Activated T-cell treated with anti-CD3 and anti-CD28 coated beads for 24 hours (primary cell): Measurements from ENCODE around the gene RAPH1.

Source experiments
- DNase-seq: peaks from one replicate; pipeline ENCODE4 v3.0.0-alpha.2; 2020; ENCODE audit warnings: low read depth

RAPH1 gene, protein sequence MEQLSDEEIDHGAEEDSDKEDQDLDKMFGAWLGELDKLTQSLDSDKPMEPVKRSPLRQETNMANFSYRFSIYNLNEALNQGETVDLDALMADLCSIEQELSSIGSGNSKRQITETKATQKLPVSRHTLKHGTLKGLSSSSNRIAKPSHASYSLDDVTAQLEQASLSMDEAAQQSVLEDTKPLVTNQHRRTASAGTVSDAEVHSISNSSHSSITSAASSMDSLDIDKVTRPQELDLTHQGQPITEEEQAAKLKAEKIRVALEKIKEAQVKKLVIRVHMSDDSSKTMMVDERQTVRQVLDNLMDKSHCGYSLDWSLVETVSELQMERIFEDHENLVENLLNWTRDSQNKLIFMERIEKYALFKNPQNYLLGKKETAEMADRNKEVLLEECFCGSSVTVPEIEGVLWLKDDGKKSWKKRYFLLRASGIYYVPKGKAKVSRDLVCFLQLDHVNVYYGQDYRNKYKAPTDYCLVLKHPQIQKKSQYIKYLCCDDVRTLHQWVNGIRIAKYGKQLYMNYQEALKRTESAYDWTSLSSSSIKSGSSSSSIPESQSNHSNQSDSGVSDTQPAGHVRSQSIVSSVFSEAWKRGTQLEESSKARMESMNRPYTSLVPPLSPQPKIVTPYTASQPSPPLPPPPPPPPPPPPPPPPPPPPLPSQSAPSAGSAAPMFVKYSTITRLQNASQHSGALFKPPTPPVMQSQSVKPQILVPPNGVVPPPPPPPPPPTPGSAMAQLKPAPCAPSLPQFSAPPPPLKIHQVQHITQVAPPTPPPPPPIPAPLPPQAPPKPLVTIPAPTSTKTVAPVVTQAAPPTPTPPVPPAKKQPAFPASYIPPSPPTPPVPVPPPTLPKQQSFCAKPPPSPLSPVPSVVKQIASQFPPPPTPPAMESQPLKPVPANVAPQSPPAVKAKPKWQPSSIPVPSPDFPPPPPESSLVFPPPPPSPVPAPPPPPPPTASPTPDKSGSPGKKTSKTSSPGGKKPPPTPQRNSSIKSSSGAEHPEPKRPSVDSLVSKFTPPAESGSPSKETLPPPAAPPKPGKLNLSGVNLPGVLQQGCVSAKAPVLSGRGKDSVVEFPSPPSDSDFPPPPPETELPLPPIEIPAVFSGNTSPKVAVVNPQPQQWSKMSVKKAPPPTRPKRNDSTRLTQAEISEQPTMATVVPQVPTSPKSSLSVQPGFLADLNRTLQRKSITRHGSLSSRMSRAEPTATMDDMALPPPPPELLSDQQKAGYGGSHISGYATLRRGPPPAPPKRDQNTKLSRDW

DNA sequence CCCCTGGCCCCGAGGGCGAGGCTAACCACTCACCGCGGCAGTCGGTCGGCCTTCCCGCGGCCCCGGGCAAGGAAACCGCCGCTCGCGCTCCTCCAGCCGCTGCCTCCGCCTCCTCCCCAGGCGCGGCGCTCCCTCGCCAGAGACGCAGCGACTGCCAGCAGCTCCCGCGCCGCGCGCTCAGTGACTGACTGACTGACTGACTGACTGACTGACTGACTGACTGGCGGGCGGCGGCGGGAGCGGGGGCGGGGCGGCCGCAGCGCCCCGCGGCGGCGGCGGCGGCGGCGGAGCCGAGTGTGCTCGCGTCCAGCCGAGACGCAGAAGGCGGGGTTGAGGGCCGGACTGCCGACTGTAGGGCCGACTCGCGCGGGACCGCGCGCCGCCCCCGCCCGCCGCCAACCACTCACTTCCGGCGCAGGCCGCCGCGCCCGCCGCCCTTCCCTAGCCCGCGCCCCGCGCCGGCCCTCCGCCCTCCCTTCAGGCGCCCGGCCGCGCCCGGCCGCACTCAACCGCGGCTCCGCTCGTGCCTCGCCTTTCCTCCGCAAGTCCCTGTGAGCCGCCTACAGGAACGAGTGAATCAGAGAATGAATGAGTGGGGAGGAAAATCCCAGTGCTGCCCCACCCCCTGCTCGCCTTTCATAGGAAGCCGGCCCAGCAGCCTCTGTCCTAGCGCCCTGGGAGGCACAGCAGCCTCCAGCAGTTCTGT, at the start of gene RAPH1:
TSS of gene RAPH1 (minus strand) at position 224 of the 706 bp plus-strand sequence. CDS start 39,948 bp downstream, outside the sequence.
- DNase-seq: peak; percentile 49

DNA sequence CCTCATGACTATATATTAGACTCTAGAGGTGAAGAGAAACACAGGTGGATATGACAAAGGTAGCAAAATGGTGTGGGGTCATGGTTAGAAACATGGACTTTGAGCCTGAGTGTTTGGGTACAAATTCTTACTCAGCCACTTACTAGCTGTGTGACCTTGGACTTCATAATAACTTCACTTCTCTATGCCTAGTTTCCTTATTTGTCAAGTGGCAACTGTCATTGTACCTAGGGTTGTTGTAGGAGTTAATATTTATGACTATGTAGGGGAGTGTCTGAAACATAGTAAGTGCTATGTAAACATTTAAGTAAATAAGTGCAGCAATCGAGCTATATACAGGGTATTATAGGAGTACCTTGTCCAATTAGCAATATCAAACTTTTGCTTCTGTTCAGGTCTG, 49.7 kb upstream of the RAPH1 start:
- DNase-seq: no peak

DNA sequence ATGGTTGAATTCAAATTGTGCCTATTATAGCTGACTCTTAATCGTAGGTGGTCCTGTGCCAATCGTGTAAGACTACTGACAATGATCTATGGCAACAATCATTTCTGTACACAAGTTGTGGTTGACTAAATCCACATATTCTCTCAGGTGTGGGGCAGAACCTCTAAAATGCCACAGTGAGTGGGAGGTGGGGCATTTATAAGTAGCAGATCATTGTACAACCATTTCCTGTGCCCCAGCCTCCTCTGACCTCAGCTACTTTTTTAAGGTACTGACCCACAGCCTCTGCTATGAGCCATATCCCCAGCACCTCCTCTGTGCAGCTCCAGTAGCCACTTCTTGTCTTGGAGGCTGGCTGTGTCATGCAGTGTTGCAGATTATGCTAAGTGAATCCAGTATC, 48.6 kb upstream of the RAPH1 start:
- DNase-seq: peak; percentile 4

DNA sequence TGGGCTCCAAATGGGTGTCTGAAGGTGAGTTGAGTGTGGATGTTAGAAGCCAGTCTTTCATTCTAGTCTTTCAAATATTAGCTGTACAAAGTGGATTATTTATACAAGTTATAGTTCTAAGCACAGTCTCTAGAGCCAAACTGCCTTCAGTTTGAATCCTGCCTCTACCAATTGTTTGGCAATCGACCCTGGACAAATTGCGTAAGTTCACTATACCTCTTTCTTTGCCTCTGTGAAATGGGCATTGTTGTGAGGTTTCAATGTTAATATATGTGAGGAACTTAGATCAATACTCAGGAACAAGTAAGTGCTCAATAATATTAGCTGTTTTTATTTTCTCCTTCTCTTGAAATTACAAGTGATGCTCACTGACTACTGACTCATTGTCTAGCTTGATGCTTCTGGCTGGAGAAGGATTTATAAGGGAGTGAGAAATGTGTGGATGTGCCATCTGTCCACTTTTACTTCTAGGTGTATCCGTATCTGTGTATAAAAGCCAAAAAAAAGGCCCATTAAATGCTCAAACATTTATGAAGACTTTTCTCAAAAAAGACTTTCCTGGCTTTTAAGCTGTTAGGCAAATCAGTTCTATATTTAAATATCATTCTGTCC, 48.1 kb upstream of the RAPH1 start:
- no peak for DNase-seq

GRCh38 chr2:203582468-203582867, 47.4 kb upstream of the RAPH1 start:
- DNase-seq: no peak

- no peak for DNase-seq
Measured at GRCh38 chr2:203580844-203581243, 45.7 kb upstream of the RAPH1 start.

DNA sequence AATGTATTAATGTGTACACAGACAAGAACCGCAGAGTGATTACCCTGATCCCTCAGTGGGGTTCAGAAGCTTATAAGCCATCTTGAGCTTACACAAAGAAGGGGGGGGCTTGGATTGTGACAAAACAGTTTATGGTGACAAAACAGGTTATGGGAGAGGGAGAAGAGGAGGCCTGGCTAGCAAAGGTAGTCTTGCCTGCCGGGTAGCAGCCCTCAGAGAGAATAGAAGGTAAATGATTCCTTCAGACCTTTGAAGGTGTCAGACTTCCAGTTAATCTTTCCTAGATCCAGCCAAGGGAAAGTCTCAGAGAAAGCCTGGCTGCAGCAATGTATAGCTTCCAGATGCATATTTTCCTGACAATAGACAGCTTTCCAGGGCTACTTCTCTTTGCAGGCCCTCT, 44.6 kb upstream of the RAPH1 start:
- no peak for DNase-seq

- DNase-seq: peak; percentile 19
Measured at GRCh38 chr2:203578759-203579643, 43.9 kb upstream of the RAPH1 start.

DNA sequence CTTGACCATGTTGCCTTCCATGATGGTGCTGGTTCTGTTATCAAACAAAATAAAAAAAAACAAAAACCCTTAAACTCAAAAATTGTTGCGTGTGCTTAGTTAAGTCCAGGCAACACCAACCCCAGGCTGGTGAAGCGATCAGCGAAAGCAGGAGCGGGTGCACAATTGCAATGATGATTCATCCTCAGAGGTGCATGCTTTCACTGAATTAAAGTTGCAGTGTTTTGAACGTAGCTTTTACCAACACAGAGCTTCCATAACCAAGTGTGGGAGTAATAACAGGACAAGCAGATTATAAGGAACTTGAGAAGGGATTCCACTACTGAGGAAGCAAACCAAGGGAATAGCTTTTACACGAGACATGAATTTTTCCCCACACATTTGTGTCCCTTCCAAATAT, 39.7 kb upstream of the RAPH1 start:
- DNase-seq: no peak

GRCh38 chr2:203572316-203572715, 37.2 kb upstream of the RAPH1 start:
- DNase-seq: no peak

GRCh38 chr2:203569677-203570316, 34.7 kb upstream of the RAPH1 start:
- DNase-seq: no peak

GRCh38 chr2:203567691-203568090, 32.6 kb upstream of the RAPH1 start:
- DNase-seq: no peak

- no peak for DNase-seq
Measured at GRCh38 chr2:203566161-203566560, 31.1 kb upstream of the RAPH1 start.

DNA sequence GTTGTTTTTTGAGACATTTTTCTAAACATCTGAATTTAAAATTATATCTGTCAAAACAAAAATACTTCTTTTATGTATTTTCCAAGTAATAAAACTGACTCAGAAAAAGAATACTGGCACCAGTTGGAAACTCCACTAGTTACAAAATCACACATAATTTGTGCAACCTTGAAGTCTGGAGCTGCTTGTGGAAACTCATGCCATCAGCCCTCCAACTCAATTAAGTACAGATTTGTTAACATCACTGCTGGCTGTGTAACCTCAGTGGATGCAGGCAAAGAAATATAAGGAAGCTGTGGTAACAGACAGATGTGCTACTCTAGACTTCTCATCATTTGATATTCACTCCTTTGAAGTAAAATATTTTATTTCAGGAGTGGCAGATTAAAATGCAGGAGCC, 30.0 kb upstream of the RAPH1 start:
- no peak for DNase-seq

GRCh38 chr2:203562268-203562667, 27.2 kb upstream of the RAPH1 start:
- no peak for DNase-seq

DNA sequence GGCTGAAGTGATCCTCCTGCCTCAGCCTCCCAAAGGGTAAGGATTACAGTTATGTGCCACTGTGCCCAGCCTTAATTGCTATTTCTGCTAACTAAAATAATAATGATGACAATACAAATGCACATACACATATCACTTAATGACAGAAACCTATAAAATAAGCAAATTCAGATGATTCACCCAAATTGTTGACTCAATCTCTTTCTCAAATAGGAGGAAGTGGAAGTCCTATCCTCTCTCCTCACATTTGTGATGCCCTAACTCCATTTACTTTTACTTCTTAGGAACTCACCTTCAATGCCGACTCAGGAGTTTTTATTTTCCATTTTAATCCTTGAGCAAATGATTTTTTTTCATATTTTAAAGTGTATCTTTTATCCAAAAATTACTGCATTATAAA, 24.5 kb upstream of the RAPH1 start:
- DNase-seq: no peak

GRCh38 chr2:203553784-203554183, 18.7 kb upstream of the RAPH1 start:
- DNase-seq: no peak

- no peak for DNase-seq
Measured at GRCh38 chr2:203551778-203552177, 16.7 kb upstream of the RAPH1 start.

DNA sequence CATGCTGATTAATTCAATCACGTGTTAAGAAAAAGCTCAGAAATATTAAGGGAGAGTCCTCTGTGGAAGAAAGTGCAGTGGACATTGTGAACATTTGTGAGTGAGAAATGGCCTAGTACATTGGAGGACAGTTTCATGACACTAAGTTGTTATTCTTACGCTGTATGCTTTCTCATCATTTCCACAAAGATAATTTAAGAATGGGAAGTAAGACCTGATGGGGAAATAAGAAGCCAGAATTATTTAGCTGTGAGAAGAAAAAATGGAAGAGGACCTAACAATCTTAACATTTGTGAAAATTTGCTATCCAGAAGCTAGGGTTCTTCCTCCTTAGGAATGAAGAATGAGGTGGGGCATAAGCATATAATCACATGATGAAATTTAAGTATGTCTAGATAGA, 15.2 kb upstream of the RAPH1 start:
- DNase-seq: no peak

DNA sequence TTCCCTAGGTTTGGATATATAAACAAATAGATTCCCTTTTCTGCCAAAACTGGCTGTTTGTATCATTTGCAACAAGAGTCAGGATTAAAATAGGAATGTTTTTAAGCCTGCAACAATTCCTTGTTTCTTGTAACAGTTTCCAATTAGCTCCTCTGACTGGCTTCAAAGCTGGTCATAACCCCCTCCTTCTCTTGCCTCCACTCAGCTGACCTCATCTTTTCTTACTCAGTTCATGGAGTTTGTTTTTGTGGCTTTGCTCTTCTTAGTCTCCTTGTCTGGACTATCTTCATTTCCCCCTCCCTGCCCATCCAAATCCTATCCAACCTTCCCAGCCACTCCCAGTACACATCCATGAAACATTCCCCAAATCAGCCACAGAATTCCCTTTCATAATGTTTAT, 14.3 kb upstream of the RAPH1 start:
- no peak for DNase-seq
